GM13977 (cell line): ENCODE data around the gene ARAF.

Source experiments
- DNase-seq: peaks from one replicate; pipeline ENCODE4 v3.0.0; 2012; ENCODE audit warnings: low spot score
- CTCF ChIP-seq: IDR thresholded peaks from 2 replicates; pipeline ENCODE4 v1.5.1; 2012; ENCODE audit warnings: mild to moderate bottlenecking, control low read depth; ENCODE audit not compliant: insufficient read depth; ENCODE audit errors: extremely low read depth, missing control alignments
- in situ Hi-C: fragments of 300-500 bp; cut with MboI; formaldehyde crosslinking; loops from one replicate; pipeline ENCODE4 v1.12.0; 2022; ENCODE audit warnings: low sequenced_read_pairs, low pct_unique_long_range_greater_than_20kb, mixed read lengths, inconsistent platforms; ENCODE audit not compliant: unreplicated experiment

Gene ARAF

GRCh38 chrX:47543496-47543895, 17.5 kb upstream of the ARAF start:
- in situ Hi-C loops, result no loop called here
- no peak for TF ChIP-seq CTCF

DNA sequence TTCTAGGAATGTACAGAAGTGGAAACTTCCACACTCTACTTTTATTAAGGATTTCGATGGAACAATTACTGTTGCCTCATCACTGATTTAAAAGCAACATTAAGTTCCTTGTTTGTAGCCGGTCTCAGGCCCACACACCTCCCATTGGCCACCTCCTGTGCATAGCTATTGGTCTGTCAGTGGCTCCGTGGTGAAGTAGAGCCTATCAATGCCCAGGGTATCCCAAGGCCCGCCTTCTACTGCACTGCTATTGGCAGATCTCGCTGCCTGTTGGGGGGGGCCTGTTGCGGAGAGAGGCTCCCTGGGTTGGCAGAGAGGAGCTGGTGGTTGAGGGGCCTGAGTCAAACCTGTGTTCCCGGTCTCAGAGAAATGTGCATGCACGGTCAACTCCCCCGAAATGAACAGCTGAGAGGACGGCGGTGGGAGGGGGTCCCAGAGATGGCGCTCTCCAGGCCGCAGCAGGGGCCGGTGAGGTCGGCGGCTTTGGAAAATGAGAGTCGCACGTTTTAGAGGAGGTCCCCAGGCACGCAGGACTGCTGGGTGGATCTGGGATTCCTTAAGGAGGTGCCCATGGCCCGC, 4.9 kb upstream of the ARAF start:
- peak; percentile 63 for DNase-seq
- no peak for TF ChIP-seq CTCF
- in situ Hi-C loops, result no loop called here

More at GRCh38 chrX:47543496-47543895, 17.5 kb upstream of the ARAF start:
- no peak for DNase-seq

- DNase-seq, result no peak
- TF ChIP-seq CTCF, result no peak
- in situ Hi-C loops, result no loop called here
Observed at GRCh38 chrX:47558436-47558835, 2.6 kb upstream of the ARAF start.

GRCh38 chrX:47560179-47560933, 649 bp upstream of the ARAF start:
- no peak for DNase-seq
- in situ Hi-C loops, result no loop called here
- no peak for TF ChIP-seq CTCF

GRCh38 chrX:47561659-47562151, 700 bp downstream of the ARAF start:
- no peak for DNase-seq
- no peak for TF ChIP-seq CTCF
- in situ Hi-C loops, result no loop called here

GRCh38 chrX:47562615-47563243, 1.7 kb downstream of the ARAF start:
- TF ChIP-seq CTCF, result peak; percentile 36
- DNase-seq, result no peak
- in situ Hi-C loops, result no loop called here
